B cell (primary cell): ENCODE data around the gene INO80C. TPM values are rescaled to one million over a fixed set of nuclear protein-coding genes. Genes with fewer than 3 reads are reported as not detected.
"Not testable (repeated sequence)": the region's sequence is repeated elsewhere in the genome, so short reads cannot be mapped to it uniquely, and the experiment has no call there.

Experiments
- ATAC-seq: fragments of 200-7000 bp; cut with Tn5 transposase; one replicate; pipeline ENCODE4 v1.10.0; 2021; ENCODE audit warnings: low read depth, mild to moderate bottlenecking, moderate number of reproducible peaks, moderate library complexity
- CTCF ChIA-PET: fragments of 350-600 bp; sonication (Branson Sonifier 250); formaldehyde crosslinking; loops from one replicate; lab custom pipeline; 2021; ENCODE audit warnings: antibody characterized with exemption, inconsistent platforms; lab: Charles Lee
- POLR2A ChIA-PET: fragments of 350-600 bp; sonication (Branson Sonifier 250); formaldehyde crosslinking; loops from one replicate; lab custom pipeline; 2021; ENCODE audit warnings: antibody characterized with exemption; lab: Charles Lee
- DNase-seq: peaks from one replicate; pipeline ENCODE4 v3.0.0; 2013
- H2AFZ ChIP-seq: 2 replicates; pipeline ENCODE4 v1.6.1; 2012; ENCODE audit warnings: mild to moderate bottlenecking, low read depth, low read length; ENCODE audit not compliant: insufficient read depth, poor library complexity, severe bottlenecking
- H3K27ac ChIP-seq, 2 donors: 1 replicate in 1 of 2; 2 replicates in 1 of 2; pipeline ENCODE4 v1.5.1; 2012 to 2013; ENCODE audit warnings: low read length in 2 of 2, mild to moderate bottlenecking in 2 of 2, moderate library complexity in 1 of 2
- H3K27me3 ChIP-seq, 4 experiments: fragments of 200-600 bp in 1 of 4; sonication (generic) in 1 of 4; replicated peaks in 1 of 4; 1 replicate in 2 of 4; 2 replicates in 2 of 4; pipeline versions ENCODE4 v1.6.1 to v1.7.0; 2013 to 2016; ENCODE audit warnings: low read length in 3 of 4, mild to moderate bottlenecking in 2 of 4, mixed read lengths in 1 of 4, moderate library complexity in 1 of 4; ENCODE audit not compliant: insufficient read depth in 4 of 4, control insufficient read depth in 3 of 4; ENCODE audit errors: control extremely low read depth in 1 of 4
- H3K36me3 ChIP-seq, 2 experiments: replicated peaks in 1 of 2; 1 replicate in 1 of 2; 2 replicates in 1 of 2; pipeline versions ENCODE4 v1.6.1 to v1.7.1; 2013; ENCODE audit warnings: low read length in 1 of 2; ENCODE audit not compliant: insufficient read depth in 2 of 2, control insufficient read depth in 1 of 2; ENCODE audit errors: control extremely low read depth in 1 of 2, extremely low read depth in 1 of 2
- H3K4me1 ChIP-seq, 2 donors: fragments of 200-600 bp in 1 of 2; sonication (generic) in 1 of 2; 1 replicate in 1 of 2; 2 replicates in 1 of 2; pipeline versions ENCODE4 v1.5.1 to v1.6.1; 2013 to 2017; ENCODE audit warnings: low read length in 2 of 2; ENCODE audit not compliant: control insufficient read depth in 2 of 2, insufficient read depth in 2 of 2
- H3K4me2 ChIP-seq: replicated peaks from 2 replicates; pipeline ENCODE3; 2012; ENCODE audit warnings: mild to moderate bottlenecking, low read depth, low read length; ENCODE audit not compliant: poor library complexity, severe bottlenecking
- H3K4me3 ChIP-seq, 5 experiments: fragments of 200-600 bp in 1 of 5; sonication (generic) in 1 of 5; 1 replicate in 3 of 5; 2 replicates in 2 of 5; pipeline versions ENCODE4 v1.5.1 to v1.7.0; 2011 to 2016; ENCODE audit warnings: low read length in 4 of 5, mild to moderate bottlenecking in 4 of 5, low read depth in 2 of 5, control low read depth in 1 of 5, moderate library complexity in 1 of 5; ENCODE audit not compliant: insufficient read depth in 1 of 5; ENCODE audit errors: control extremely low read depth in 1 of 5, extremely low read depth in 1 of 5
- H3K79me2 ChIP-seq: fragments of 200-600 bp; sonication (generic); one replicate; pipeline ENCODE4 v1.6.0; 2016; ENCODE audit warnings: low read length; ENCODE audit not compliant: control insufficient read depth, insufficient read depth
- H3K9ac ChIP-seq: fragments of 200-600 bp; sonication (generic); 2 replicates; pipeline ENCODE4 v1.6.1; 2017; ENCODE audit warnings: mild to moderate bottlenecking, low read length, moderate library complexity
- H3K9me3 ChIP-seq, 3 donors: one replicate each; pipeline versions ENCODE4 v1.6.1 to v1.7.1; 2013; ENCODE audit warnings: low read length in 2 of 3; ENCODE audit not compliant: control insufficient read depth in 2 of 3, insufficient read depth in 1 of 3; ENCODE audit errors: control extremely low read depth in 1 of 3
- H4K20me1 ChIP-seq: 2 replicates; pipeline ENCODE4 v1.6.0; 2012; ENCODE audit warnings: mild to moderate bottlenecking, low read length; ENCODE audit not compliant: insufficient read depth, control insufficient read depth, poor library complexity, severe bottlenecking
- H3K27ac Mint-ChIP-seq: one replicate; pipeline ENCODE4 v1.8.0; 2021; ENCODE audit warnings: mixed read lengths
- H3K27me3 Mint-ChIP-seq: one replicate; pipeline ENCODE4 v1.8.0; 2021; ENCODE audit warnings: mixed read lengths
- H3K4me1 Mint-ChIP-seq: one replicate; pipeline ENCODE4 v1.8.0; 2021; ENCODE audit warnings: mixed read lengths
- H3K4me3 Mint-ChIP-seq: one replicate; pipeline ENCODE4 v1.8.0; 2021; ENCODE audit warnings: mixed read lengths
- H3K9me3 Mint-ChIP-seq: one replicate; pipeline ENCODE4 v1.8.0; 2022; ENCODE audit warnings: mixed read lengths; ENCODE audit not compliant: insufficient read depth
- EZH2 ChIP-seq: IDR thresholded peaks from 2 replicates; pipeline ENCODE4 v1.6.1; 2012; ENCODE audit warnings: borderline replicate concordance, low read depth, mild to moderate bottlenecking, moderate library complexity, low read length; ENCODE audit not compliant: insufficient read depth, poor library complexity, severe bottlenecking
- WGBS: methylation state at CpG from one replicate; pipeline ENCODE4 v1.1.5; 2013; ENCODE audit warnings: missing lambda C conversion rate; ENCODE audit not compliant: insufficient coverage; 5-methylcytosine and 5-hydroxymethylcytosine counted together
- intact Hi-C: fragments of 100-400 bp; cut with micrococcal nuclease; formaldehyde crosslinking; loops from one replicate; pipeline ENCODE4 v1.10.0; 2022
- polyA plus RNA-seq: library from polyadenylated mRNA; depleted of rRNA; stranded (reverse); fragments of >200 nt; gene quantifications from 2 replicates; pipeline ENCODE4 v1.2.3, GENCODE V29; 2012
- total RNA-seq, 2 donors: library from RNA; stranded (reverse); fragments of 120-200 nt in 1 of 2; gene quantifications; 1 replicate in 1 of 2; 2 replicates in 1 of 2; pipeline versions ENCODE4 v1.2.3 to v1.2.4, GENCODE V29; 2013 to 2022
- TF ChIP-seq, protein P1 (sequence below): fragments of 200-600 bp; IDR thresholded peaks from one replicate; pipeline ENCODE4 v1.8.0; 2022; ENCODE audit warnings: antibody characterized with exemption, mild to moderate bottlenecking

INO80C gene
- total and polyA plus RNA-seq, 2 donors (not counting 1 experiment from before 2014, with no cell fraction given), result 18.2 to 37.9 TPM

DNA sequence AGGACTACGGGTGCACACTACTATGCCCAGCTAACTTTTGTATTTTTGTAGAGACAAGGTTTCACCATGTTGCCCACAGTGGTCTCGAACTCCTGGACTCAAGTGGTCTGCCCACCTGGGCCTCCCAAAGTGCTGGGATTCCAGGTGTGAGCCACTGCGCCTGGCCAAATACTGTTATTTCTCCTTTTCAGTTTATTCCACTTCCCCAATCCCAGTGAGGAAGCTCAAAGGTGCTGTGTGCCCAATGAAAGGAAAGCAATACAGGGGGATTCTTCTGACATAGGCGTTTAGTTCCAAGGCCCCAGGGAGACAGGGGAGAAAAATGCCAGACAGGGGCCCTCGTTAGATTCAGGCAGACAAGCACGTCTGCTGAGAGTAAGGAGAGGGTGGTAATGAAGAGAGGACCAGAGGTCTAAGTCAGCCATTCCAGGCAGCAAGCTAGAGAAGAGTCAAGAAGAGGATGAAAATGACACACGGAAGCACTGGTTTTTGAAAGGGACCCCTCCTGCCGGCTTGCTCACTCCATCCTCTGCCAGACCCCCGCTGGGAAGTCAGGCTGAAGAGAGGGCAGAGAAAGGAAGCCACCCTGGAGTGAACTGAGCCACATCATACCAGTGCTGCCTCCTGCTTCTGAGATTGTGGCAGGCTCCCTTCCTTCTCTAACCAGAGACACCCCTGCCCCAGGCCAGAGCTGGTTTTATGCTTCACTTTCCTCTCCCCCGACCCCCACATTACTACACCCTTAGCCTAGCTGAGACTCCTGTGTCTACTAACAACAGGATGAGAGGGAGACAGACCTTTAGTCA, 6.7 kb downstream of the INO80C start:
- no peak overlapping the region for H3K27ac Mint-ChIP-seq
- H3K79me2 ChIP-seq, result peaks cover 64% of the 10 kb centered on the region
- no peak for ATAC-seq

DNA sequence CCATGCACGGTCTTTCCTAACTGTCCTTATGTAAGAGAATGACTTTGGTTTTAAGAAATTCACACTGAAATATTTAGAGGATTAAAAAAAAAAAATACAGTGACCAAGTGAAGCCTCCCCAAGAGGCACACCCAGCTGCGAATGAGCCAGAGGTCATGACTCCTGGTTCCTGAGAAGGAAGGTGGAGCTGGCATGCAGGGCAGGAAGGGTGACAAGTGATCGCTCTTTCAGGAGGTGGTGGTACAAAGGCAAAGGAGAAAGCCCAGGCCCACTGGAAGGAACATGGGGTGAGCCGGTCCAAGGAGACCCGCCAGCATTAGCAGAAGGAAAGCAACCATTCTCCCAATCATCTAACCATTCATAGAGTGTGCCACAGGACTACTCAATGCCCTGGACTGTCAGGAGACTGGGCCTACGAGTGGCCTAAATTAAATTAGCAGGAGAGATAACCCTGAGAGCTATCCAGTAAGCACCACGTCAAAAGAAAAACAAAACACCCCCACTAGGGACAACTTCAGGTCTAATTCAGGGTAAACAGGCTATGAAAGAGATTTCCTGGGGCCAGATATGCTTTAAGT, 7.8 kb downstream of the INO80C start:
- H2AFZ ChIP-seq, result no peak overlapping the region
- Mint-ChIP-seq H3K4me3 (no peak overlapping the region), H3K27ac (no peak overlapping the region), H3K9me3 (no peaks in the 10 kb centered on the region), H3K4me1 (peaks cover 20% of the 10 kb centered on the region), H3K27me3 (no peaks in the 10 kb centered on the region)
- H3K4me2 ChIP-seq, result no peak overlapping the region
- no peaks in the 10 kb centered on the region for H3K27me3 ChIP-seq
- no peak overlapping the region for H3K9ac ChIP-seq
- 100% methylated on average over 3 of the region's 7 CpGs for WGBS
- DNase-seq (no peak), ATAC-seq (no peak)
- peaks cover 0 to 3% of the 10 kb centered on the region in 2 donors for H3K4me1 ChIP-seq
- TF ChIP-seq, protein P1, sequence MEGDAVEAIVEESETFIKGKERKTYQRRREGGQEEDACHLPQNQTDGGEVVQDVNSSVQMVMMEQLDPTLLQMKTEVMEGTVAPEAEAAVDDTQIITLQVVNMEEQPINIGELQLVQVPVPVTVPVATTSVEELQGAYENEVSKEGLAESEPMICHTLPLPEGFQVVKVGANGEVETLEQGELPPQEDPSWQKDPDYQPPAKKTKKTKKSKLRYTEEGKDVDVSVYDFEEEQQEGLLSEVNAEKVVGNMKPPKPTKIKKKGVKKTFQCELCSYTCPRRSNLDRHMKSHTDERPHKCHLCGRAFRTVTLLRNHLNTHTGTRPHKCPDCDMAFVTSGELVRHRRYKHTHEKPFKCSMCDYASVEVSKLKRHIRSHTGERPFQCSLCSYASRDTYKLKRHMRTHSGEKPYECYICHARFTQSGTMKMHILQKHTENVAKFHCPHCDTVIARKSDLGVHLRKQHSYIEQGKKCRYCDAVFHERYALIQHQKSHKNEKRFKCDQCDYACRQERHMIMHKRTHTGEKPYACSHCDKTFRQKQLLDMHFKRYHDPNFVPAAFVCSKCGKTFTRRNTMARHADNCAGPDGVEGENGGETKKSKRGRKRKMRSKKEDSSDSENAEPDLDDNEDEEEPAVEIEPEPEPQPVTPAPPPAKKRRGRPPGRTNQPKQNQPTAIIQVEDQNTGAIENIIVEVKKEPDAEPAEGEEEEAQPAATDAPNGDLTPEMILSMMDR, result no peak
- no peak for TF ChIP-seq EZH2
- intact Hi-C loops, result loop anchor here (10.0 kb wide), 1 partner anchor 1335 kb away; the partner anchor contains the start of genes KIAA1328 and TPGS2
- H3K9me3 ChIP-seq, result no peaks in the 10 kb centered on the region
- no peak overlapping the region for H3K27ac ChIP-seq
- CTCF ChIA-PET, result no interaction called here
- H3K36me3 ChIP-seq, result no peaks in the 10 kb centered on the region
- H4K20me1 ChIP-seq, result no peaks in the 10 kb centered on the region
- H3K4me3 ChIP-seq, result no peak overlapping the region
- peaks cover 57% of the 10 kb centered on the region for H3K79me2 ChIP-seq
- POLR2A ChIA-PET, result no interaction called here

More for the DNA sequence above, 6.7 kb downstream of the INO80C start:
- no peaks in the 10 kb centered on the region for H3K9me3 ChIP-seq
- H3K27ac ChIP-seq, result no peak overlapping the region
- no peak overlapping the region for H3K4me3 ChIP-seq
- no peaks in the 10 kb centered on the region for H3K36me3 ChIP-seq
- H3K4me1 ChIP-seq, result peaks cover 0 to 6% of the 10 kb centered on the region in 2 donors
- Mint-ChIP-seq H3K9me3 (no peaks in the 10 kb centered on the region), H3K4me1 (peaks cover 24% of the 10 kb centered on the region), H3K27me3 (no peaks in the 10 kb centered on the region), H3K4me3 (no peak overlapping the region)
- intact Hi-C loops, result loop anchor here (10.0 kb wide), 1 partner anchor 1334 kb away; the partner anchor contains the start of genes KIAA1328 and TPGS2
- DNase-seq, result no peak
- H3K4me2 ChIP-seq, result no peak overlapping the region
- no peak for TF ChIP-seq EZH2
- H2AFZ ChIP-seq, result no peak overlapping the region
- H4K20me1 ChIP-seq, result no peaks in the 10 kb centered on the region
- CTCF ChIA-PET, result no interaction called here
- POLR2A ChIA-PET, result no interaction called here
- WGBS, result 84% methylated on average over 5 of the region's 10 CpGs
- H3K9ac ChIP-seq, result no peak overlapping the region
- no peaks in the 10 kb centered on the region for H3K27me3 ChIP-seq

DNA sequence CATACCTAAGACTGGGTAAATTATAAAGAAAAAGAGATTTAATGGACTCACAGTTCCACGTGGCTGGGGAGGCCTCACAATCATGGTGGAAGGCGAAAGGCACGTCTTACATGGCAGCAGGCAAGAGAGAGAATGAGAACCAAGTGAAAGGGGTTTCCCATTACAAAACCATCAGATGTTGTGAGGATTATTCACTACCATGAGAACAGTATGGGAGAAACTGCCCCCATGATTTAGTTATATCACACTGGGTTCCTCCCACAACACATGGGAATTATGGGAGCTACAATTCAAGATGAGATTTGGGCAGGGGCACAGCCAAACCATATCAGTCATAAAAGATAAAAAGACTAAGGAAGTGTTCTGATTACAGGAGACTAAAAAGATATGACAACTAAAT, 8.5 kb downstream of the INO80C start:
- H3K79me2 ChIP-seq, result peaks cover 56% of the 10 kb centered on the region
- H3K4me1 ChIP-seq, H3K4me2 ChIP-seq, H3K36me3 ChIP-seq, CTCF ChIA-PET, H3K27ac ChIP-seq, intact Hi-C loops, POLR2A ChIA-PET, H3K9me3 Mint-ChIP-seq, H3K4me3 ChIP-seq, H3K9me3 ChIP-seq, H2AFZ ChIP-seq, H4K20me1 ChIP-seq, H3K9ac ChIP-seq, H3K4me3 Mint-ChIP-seq, H3K27me3 Mint-ChIP-seq, H3K27ac Mint-ChIP-seq, DNase-seq, ATAC-seq, H3K27me3 ChIP-seq: not testable (repeated sequence)
- peaks cover 14% of the 10 kb centered on the region for H3K4me1 Mint-ChIP-seq
- no CpG with 5 or more reads among the region's 3 CpGs for WGBS
